NCI-H128 (cell line): Measurements from ENCODE around the gene TIMM10.
"Not testable (repeated sequence)": the region's sequence is repeated elsewhere in the genome, so short reads cannot be mapped to it uniquely, and the experiment has no call there.

Source experiments
- DNase-seq: peaks from one replicate; lab custom pipeline; 2025; ENCODE audit not compliant: unreplicated experiment; lab: John Stamatoyannopoulos, UW

The TIMM10 gene

DNA sequence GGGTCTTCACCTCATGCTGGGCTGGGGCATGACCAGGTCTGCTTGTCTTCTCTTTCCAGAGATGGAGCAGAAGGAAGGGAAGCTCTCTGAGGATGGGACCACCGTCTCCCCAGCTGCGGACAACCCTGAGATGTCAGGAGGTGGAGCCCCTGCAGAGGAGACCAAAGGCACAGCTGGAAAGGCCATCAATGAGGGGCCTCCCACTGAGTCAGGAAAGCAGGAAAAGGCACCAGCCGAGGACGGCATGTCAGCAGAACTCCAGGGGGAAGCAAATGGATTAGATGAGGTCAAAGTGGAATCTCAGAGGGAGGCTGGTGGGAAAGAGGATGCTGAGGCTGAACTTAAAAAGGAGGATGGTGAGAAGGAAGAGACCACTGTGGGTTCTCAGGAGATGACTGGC is 12.0 kb upstream of the TIMM10 start:
- no peak for DNase-seq

- no peak for DNase-seq
These were observed 10.6 kb upstream of the TIMM10 start for GRCh38 chr11:57541169-57541568.

DNA sequence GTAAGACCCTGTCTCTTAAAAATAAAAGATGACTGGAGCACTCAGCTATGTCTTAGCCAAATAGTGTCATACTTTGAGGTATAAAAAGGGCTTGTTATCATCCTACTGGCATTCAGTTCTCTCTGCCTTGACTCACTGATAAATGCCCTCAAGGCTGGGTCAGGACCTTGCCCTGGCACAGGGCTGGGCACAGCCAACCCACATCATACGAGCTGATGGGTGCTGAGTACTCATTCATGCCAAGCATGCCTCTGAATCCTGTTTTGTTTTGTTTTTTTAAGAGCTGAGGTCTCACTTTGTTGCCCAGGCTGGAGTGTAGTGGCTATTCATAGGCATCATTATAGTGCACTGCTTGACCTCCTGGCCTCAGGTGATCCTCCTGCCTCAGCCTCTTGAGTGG is 8.8 kb upstream of the TIMM10 start:
- DNase-seq = no peak

GRCh38 chr11:57536947-57537619 is 6.5 kb upstream of the TIMM10 start, which contains the start of gene SMTNL1:
SMTNL1 (plus strand) TSS chr11:57537595; CDS start chr11:57542643, 5,048 bp downstream.
- DNase-seq = no peak

- DNase-seq = not testable (repeated sequence)
These were observed 3.9 kb upstream of the TIMM10 start for GRCh38 chr11:57534449-57534848.

DNA sequence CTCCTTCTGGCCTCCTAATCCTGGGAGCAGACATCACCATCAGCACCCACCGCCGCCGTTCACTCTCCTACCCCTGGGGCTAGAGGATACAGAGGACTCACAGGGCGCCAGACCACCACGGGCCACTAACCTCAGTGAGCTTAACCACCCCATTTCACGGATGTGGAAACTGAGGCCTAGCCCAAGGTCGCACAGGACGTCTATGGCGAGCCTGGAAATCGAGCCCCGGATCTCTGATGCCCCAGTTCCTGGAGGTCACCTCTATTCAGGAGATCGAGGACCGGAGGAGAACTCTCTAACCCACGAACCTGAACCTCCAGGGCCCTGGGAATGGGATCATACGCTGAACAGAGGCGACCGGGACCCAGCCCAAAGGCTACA is 349 bp downstream of the TIMM10 start:
- DNase-seq = no peak

DNA sequence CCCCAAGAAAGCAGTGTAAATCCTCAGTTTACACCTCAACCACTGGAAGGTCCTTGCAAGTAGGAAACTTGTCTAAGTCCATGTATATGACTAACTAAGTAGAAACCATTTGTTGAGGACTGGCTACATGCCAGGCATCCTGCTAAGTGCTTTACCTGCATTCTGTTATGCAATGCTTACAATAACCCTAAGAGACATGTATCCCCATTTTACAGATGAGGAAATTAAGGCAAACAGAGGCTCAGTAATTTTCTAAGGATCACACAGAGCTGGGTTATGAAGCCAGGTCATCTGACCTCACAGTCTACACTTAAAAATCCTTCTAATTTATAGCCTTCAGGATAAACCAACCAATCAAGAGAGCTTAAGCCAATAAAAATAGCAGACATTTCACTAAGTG is 1.5 kb downstream of the TIMM10 start:
- DNase-seq = no peak

GRCh38 chr11:57527056-57527631 is 3.4 kb downstream of the TIMM10 start:
- DNase-seq = peak; percentile 39

GRCh38 chr11:57523419-57523818 is 7.1 kb downstream of the TIMM10 start:
- DNase-seq = no peak

DNA sequence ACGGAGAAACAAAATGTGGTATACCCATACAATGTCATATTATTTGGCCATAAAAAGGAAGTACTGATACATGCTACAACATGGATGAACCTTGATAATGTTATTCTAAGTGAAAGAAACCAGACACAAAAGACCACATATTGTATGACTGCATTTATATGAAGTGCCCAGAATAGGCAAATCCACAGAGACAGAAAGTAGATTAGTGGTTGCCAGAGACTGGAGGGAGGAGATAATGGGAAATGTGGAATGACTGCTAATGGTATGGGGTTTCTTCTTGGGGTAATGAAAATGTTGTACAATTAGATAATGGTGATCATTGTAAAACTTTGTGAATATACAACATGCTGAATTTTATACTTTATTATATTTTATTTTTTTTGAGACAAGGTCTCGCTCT is 9.4 kb downstream of the TIMM10 start:
- DNase-seq = no peak

DNA sequence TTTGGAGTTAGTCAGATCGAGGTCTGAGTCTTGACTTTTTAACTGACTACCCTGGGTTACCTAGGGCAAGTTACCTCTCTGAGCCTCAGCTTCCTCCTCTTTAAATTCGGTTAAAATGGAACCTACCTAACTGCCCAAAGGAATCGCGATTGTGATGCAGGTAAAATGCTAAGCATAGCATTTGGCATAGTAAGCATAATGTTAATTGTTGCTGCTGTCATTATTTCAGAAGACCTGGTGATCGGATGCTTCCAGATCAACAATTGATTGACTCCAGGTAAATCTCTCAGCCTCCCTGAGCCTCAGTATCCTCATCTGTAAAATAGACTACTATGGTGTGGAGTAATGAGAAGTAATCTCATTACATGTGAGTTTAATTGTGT is 14.5 kb downstream of the TIMM10 start:
- no peak for DNase-seq

DNA sequence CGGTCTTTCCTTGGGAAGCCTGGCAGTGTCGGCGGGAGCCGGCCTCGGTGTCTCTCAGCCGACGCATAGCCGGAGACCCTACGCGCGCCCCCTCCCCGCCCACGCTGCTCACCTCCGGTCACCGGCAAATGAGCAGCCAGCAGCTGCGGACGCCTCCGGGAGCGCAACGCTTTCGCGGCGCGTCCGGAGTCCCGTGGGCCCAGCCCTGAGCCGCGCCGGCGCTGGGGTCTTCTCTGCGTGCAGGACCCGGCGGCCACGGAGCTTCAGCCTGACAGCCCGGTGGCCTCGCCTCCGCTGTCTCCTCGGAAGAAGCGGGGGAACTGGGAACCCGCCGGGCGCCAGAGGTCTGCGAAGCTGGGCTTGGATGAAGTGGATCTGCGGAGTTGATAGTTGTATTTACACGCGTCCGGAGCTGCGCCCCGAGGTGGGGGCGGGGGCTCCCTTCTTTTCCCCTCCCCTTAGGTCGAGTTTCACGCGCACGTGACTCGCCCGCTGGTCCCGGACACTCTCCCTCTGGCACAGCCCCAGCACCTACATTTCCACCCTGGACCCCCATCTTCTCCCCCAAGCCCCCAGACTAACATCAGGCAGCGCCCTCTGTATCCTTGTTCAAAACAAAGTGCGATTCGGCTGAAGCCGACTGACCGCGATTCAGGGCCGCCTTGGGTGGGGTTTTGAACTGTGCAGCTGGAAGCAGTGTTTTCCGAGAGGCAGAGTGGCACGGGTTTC is 15.1 kb downstream of the TIMM10 start, which contains the start of gene SLC43A1:
TSS of gene SLC43A1 (minus strand) at position 371 of the 729 bp plus-strand sequence. CDS start 1,591 bp downstream, outside the sequence.
- no peak for DNase-seq

DNA sequence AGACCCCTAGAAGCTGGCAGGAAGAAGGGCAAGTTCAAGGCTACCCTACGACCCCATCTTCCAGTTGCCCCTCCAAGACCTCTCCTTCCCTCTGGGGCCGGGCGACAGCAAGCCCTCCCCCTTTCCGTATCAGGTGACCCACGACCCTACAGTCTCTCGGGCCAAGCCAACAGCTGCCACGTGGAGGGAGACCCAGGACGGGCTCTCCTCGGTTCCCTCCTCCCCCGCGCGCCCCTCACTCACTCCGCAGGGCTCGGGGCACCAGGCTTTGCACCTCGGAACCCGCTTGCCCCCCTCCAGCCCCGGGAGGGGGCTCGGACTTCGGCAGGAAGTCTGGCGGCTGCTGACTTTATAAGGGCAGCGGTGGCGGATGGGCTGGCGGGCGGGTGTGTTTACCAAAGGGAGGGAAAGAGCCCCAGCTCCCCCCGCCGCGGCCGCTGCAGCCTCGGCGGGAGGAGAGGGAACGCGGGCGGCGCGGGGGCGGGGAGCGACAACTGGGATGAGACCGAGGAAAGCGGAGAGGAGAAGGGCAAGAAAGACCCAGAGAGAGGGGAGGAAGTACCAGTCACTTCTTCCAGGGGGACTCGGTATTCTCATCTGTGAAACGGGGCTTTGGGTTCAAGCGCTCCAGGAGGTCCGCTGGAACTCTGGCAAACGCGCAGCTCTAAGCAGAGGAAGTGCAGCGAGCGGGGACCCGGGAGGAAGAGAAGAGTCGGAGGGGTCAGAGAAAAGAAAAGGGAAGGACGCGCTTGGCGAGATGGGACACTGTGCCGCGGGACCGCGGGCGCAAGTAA is 15.8 kb downstream of the TIMM10 start:
- DNase-seq = no peak

DNA sequence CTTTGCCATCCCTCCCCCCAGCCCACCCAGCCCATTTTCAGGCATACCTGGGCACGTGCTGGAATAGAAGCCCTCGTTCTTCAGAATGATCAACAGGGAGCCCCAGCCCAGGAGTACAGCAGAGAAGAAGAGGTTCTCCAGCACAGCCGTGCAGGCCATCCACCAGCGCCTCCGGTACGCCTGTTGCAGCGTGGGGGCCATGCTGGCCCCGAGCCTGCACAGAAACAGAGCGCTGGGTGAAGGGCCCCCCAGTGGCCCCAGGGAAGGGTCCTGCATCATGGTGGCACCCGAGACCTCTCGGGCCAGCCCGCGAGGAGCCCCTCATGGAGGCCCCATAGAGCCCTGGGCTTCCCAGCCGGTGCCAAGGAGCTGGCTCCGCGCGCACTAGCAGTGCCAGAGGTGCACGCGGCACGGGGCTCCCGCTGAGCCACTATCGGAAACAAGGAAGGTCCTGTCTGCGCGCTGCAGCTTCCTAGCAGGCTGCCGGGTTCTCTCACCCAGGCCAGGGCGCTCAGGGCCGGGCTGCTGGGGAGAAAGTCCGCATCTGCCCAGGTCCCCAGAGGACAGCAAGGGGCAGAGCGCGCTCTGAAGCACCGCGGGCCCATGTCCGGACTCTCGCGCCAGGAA is 16.5 kb downstream of the TIMM10 start:
- no peak for DNase-seq

GRCh38 chr11:57513452-57513795 is 17.1 kb downstream of the TIMM10 start:
- DNase-seq = no peak

- no peak for DNase-seq
These were observed 17.7 kb downstream of the TIMM10 start for GRCh38 chr11:57512646-57513451.

DNA sequence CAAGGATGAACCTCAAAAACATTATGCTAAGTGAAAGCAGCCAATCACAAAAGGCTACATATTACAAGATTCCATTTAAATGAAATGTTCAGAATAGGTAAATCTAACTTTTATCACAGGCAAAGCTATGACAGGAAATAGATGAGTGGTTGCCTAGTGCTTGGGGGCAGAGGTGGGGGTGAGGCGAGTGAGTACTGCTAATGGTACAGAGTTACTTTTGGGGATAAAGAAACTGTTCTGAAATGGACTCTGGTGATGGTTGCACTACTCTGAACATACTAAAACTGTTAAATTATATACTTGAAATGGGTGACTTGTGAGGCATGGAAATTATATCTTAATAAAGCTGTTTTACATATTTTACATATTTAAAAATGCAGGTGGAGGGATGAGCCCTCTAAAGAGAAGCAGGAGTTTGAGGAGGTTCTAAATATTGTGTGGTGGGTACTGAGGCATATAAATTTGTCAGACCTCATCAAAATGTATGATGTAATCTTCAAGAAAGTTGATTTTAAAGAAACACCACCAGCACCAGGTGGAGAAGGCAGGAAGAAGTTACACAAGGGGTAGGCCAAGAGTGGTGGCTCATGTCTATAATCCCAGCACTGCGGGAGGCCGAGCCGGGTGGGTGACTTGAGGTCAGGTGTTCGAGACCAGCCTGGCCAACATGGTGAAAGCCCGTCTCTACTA is 18.7 kb downstream of the TIMM10 start:
- DNase-seq = no peak

GRCh38 chr11:57508341-57509170 is 22.0 kb downstream of the TIMM10 start:
- no peak for DNase-seq

- DNase-seq = no peak
These were observed 24.0 kb downstream of the TIMM10 start for GRCh38 chr11:57506522-57506921.
